ENCODE data around the gene KCNAB2.

KCNAB2 gene

DNA sequence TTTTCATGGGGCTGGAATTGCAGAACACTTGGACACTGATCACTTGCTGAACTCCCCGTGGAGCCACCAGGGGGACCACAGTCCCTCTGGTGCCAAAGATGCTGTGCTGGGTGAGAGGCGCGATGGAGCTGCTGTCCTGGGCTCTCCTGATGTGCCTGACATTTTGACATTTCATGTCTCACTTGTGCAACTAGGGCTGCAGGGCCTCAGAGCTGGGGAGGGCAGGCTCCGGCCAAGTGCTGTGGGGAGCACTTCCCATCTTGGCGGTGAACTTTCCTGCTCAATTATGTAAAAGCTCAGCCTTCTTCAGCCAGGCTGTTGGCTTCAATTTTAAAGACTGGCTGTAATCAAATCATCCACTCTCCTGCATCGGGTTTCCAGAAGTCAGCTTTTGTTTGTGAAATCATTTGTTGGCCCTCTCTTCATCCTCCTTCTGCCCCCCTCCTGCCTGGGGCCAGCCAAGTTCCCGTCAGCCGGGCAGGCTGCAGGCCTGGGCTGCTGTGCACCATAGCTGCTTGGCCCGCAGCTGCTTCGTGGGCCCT lies 36.8 kb downstream of the KCNAB2 start:
- DNase-seq (ENCODE audit: low read depth) = peak; percentile 34

DNA sequence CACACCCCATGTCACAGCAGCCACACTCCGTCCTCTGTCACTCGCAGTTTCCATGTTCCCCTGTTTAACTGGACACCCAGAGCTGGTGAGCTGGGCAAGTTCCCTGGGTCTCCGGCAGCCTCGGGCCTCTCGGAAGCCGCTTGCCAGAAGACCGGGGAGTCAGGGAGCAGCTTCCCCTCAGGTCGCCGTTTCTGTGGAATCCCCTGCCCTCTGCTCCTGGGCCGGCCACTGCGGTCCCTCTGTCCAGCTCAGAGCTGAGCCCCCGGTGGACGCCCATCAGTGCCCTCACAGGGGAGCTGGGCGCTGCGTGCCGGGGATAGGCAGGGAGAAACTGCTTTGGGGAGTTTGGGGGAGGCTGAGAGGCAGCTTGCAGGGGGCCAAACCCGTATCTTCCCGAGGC lies 37.7 kb downstream of the KCNAB2 start:
- DNase-seq (ENCODE audit: low read depth) = no peak

DNA sequence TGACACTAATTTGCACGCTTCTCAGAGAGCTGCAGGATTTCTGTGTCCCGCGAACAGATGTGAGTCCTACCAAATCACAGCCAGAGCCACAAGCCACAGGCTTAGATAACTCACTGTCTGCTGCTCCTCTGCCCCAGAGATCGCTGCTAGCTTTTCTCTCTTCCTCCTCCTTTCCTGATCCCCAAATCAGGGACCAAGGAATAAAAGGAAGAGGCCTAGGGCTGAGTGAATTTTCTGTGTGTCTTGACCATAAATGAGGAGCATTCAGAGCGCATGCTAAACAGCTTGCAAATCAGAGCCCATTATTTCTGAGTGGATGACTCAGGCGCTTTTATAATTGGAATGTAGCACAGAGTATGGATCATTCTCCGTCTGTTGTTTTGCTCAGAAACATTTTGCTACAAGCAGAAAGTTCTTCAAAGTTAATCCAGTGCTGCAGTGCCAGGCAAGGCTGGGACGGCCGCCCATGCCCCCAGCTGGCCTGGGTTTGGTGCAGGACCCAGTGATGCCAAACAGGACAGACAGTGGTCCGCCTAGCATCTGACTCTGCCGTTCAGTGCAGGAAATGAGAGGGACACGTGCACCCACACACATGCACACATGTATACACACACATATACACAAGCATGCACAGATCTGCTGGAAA lies 38.2 kb downstream of the KCNAB2 start:
- peak; percentile 59 for DNase-seq (ENCODE audit: low read depth)

DNA sequence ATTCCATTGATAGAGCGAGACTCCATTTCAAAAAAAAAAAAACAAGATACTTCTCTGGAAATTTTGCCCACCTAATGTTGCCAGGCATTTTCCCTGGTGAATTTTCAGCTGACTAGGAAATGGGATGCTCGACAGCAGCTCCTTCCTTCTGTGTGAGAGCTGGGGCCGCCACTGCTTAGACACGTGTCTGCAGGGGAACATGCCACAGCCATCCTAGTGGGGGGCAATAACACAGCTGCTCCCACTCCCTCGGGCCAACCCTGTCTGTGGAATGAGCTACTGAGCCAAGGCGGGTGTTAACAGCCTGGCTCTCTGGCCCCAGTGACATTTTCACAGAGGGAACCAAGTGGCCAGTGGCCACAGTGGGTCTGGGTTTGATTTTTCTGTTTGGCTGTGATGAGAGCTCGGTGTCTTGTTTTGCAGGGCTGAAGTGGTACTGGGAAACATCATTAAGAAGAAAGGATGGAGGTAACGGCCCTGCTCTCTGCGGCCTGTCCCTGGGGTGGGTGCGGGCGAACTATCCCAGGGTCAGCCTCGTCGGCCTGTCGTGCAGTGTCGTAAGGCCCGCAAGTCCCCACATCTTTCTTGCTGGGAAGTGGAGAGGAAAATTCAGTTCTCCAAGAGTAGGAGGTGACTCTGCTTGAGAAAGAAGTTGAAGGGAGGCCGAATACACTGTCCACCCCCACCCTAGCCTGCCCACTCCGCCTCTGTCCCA lies 39.2 kb downstream of the KCNAB2 start:
- no peak for DNase-seq (ENCODE audit: low read depth)

DNA sequence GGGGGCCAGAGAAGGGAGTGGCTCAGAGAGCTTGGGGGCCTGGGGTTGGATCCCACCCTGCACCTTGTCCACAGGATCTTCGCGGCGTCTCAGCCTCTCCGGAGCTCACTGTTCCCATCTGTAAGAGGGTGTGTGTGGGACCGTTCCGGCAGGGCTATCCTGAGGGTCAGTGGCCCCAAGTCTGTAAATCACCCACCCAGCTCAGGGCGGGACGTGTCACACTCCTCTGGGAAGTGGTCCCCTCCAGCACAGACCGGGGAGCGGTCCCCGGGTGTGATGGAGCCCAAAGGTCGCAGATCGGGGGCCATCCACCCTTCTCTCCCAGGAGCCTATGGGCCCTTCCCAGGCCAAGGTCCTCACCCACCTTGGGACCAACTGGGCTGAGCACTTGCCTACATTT lies 40.0 kb downstream of the KCNAB2 start:
- no peak for DNase-seq (ENCODE audit: low read depth)

DNA sequence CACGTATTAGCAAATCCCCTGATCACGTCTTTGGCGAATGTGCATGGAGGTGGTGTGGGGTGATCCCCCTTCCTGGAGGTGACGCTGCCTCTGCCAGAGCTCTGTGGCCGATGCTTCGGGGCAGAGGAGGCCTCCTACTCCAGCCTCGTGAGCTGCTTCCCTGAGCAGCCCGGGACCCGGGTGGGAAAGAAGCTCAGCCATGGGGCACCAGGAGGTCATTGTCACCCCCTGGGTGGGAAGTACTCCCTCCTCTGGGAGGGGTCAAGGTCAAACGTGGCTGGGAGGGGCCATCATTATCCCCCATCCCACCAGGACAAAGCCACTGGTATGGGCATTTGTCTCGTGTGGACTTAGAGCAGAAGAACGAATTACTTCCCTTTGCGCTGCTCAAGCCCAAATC lies 40.7 kb downstream of the KCNAB2 start:
- DNase-seq (ENCODE audit: low read depth) = no peak

DNA sequence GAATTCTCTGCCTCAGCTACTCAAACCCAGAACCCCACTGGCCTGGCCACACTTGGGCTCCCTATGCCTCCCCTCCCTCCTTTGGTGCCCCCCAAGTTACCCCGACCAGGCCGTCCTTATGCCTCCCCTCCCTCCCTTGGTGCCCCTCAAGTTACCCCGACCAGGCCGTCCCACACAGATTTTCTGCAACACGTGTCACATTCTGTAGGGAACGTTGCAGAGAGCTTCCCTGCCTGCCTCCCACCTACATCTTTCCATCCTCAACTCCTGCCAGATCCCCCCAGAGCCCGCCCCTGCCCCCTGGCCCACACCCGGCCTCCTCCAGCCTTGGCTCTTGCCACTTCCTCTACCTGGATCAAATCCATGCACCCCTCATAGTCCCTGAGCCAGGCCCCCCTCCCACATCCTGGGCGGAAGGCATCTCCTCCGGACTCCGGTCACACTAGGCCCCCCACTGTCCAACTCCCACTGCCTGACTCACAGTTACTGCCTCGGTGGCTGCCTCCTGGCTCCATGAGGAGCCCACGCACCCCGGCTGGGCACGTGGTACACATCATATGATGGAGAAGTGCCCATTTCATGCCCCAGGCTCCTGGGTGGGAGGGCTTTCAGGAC lies 41.2 kb downstream of the KCNAB2 start:
- no peak for DNase-seq (ENCODE audit: low read depth)

DNA sequence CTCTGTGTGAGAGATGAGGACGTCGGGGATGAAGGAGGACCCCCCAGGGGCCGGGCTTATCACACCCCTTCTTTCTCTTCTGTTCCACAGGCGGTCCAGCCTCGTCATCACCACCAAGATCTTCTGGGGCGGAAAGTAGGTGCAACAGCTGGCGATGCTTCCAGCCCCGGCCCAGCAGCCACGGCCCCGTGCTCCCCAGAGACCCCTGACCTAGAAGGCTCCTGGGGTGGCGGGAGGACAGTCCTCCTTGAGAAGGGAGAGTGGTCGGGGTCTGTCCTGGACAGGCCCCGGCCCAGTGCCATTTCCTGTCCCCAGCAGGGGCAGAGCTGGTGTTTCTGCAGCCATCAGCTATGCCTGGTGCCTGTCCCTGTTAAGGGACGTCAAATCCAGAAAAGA lies 41.7 kb downstream of the KCNAB2 start:
- DNase-seq (ENCODE audit: low read depth) = no peak

DNA sequence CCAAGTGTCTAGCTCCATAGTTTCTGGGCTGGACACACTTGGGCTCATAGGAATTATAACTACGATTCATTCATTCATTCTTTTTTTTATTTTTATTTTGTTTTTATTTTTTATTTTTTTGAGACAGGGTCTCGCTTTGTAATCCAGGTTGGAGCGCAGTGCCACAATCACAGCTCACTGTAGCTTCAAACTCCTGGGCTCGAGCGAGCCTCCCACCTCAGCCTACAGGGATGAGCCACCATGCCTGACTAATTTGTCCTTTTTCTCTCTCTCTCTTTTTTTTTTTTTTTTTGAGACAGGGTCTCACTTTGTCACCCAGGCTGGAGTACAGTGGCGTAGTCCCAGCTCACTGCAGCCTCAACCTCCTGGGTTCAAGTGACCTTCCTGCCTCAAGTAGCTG lies 42.3 kb downstream of the KCNAB2 start:
- DNase-seq (ENCODE audit: low read depth) = no peak

DNA sequence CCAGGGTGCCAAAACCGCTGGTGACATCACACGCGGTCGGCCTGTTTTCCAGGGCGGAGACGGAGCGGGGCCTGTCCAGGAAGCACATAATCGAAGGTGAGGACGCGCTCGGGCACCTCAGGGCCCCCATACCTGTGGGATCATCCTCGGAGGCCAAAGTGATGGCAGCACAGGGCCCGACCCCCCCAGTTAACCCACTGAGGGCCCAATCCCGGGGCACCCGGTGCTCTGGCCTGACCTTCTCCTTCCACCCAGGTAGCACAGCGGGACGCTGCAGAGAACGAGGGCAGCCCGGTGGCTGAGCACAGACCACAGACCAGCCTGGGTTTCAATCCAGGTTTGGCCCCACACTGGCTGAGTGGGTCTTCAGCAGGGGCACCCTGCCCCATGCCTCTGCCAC lies 43.3 kb downstream of the KCNAB2 start:
- DNase-seq (ENCODE audit: low read depth) = no peak

DNA sequence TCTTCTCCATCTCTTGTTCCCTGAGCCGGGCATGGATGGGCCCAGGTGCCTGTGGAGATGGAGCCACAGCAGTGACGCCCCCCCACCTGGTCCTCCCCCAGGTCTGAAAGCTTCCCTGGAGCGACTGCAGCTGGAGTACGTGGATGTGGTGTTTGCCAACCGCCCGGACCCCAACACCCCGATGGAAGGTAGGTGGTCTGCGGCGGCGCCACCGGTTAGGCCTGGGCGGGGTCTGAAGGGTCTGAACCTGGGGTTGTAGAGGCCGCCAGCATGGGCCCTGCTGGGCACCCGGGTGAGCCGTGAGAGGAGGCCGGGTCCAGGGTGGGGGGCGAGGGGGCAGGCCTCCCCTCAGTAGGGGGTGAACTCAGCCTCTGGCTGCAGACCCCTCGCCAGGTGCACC lies 44.6 kb downstream of the KCNAB2 start:
- no peak for DNase-seq (ENCODE audit: low read depth)

DNA sequence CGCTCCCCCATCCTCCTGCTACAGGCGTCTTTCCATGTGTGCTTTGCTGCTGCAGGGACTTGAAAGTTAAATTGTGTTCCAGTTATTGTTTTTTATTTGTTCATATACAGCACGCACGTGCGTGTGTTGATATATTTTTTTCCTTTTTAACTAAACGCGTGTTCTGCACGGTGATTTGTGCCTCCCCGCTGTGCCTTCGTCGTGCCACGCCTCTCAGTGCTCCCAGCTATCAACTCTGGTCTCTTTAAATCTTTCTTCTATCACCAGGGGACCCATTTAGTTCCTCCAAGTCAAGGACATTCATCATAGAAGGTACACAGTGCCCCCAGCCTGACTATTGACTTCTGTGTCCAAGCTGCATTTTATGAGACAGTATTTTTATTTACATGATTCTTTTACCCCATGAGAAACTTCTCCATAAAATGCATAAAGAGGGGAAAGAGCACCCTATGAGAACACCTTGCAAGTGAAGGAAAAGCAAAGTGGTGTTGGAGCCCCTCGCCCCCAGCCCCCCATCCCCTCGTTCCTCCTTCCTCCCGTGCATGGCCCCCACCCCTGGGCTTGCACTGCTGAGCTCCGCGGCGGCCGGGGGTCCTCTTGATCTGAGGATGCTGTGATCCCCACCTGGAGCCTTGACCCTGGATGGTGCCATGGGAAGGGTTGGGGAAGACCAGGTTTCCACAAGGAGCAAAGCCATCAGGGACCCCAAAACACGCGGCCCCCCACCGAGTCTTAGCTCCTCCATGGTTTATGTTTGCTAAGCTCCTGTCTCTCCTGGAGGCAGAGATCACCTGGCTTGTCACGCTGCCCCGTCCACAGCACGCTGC lies 45.5 kb downstream of the KCNAB2 start:
- DNase-seq (ENCODE audit: low read depth) = no peak

DNA sequence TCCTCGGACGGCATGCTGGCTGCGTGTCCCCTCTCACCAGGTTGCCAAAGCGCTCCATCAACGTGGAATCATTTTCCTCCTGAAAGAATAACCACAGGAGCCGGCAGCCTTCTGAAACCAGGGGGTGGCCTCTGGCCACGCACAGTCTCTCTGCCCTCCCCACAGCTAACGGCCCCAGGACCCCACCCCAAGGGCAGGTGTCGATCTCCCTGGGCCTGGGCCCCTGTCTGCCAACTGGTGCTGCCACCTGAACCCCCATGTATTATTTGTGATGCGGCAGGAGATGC lies 46.1 kb downstream of the KCNAB2 start:
- no peak for DNase-seq (ENCODE audit: low read depth)

DNA sequence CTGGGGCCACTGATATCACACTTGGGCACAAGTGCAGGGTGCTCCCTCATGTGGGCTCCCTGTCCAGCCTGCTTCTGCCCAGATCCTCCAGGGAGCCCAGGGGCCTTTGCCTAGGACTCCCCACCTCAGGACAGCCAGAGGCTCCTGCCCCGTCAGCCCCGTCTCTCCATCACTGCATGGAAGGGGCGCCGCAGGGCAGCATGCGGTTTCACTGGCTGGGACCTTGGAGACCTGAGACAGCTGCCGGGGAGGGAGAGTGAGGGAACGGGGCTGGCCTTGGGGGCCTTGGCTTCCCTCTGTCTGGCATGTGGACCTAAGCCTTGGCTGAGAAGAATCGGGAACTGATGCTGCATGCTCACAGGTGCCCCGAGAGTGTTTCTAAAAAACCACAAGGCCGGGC lies 46.5 kb downstream of the KCNAB2 start:
- no peak for DNase-seq (ENCODE audit: low read depth)

DNA sequence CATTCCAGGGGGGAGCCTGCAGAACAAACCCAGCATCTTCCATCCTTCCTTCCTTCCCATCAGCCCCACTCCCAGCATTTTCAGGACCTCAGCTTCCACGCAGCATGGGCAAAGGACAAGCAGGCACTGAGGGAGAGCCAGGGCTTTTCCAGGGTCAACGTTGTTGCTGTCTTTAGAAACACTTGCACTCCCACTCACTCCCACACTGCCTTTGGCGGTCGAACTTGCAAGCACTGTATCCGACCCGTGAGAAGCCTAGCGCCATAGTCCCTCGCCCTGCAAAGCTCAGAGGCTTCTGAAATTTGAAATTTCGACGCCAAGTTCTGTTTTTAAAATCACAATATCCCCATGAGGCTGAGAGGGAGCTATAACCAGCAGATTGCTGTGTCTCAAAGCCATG lies 47.4 kb downstream of the KCNAB2 start:
- no peak for DNase-seq (ENCODE audit: low read depth)

DNA sequence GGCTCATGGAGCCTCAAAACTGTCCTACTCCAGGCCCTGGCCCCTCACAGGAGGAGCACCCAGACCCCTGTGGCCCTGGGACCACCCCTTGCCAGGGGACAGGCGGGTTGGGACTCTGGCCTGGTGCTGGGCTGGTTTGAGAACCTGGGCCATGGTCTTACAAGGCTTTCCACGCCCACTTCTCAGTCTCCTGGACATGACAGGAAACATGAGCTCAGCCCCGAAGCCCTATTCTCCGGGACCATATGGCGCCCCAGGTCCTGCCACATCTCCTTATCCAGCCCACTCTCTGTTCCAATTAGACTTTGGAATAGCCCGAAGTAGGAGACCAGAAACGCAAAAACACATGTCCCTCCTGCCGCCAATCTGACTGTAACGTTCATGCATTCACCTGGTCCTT lies 47.9 kb downstream of the KCNAB2 start:
- no peak for DNase-seq (ENCODE audit: low read depth)

DNA sequence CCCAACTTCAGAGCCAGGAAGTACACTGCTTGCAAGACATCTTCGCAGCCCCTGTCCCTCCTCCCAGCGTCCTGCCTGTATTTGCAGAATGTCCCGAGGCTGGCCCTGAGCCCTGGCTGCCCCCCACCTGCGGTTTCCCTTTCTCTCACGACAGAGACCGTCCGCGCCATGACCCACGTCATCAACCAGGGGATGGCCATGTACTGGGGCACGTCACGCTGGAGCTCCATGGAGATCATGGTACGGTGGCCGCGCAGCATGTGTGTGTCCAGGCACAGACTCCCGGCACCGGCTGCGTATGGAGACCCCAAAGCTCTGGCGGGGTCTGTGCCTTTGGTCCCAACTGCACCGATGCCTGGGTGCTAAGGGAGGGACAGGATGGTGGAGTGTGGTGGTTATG lies 48.6 kb downstream of the KCNAB2 start:
- DNase-seq (ENCODE audit: low read depth) = no peak

DNA sequence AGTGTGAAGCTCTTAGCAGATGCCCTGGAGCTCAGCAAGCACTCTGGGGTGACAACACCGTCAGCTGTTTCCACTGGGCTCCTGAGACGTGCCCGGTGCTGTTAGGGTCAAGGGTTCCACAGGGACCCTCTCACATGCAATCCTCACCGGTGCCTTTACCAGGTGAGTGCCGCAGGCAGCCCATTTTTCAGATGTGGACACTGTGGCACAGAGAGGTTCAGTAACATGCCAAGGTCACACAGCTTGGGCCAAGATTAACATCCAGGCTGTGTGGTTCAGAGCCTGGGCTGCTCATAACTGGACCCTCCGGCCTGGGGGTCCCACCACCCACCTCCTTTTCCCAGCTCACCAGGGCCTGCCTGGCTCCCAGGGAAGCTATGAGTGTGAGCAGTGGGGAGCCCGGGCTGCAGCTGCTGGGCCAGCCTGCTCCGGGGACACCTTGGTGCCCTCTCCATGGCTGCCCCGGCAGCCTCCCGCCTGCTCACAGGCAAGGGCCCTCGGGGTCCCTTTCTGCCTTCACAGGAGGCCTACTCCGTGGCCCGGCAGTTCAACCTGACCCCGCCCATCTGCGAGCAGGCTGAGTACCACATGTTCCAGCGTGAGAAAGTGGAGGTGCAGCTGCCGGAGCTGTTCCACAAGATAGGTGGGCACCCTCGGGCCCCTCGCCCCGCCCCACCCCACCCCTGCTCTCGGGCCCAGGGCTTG lies 49.3 kb downstream of the KCNAB2 start:
- DNase-seq (ENCODE audit: low read depth) = no peak

DNA sequence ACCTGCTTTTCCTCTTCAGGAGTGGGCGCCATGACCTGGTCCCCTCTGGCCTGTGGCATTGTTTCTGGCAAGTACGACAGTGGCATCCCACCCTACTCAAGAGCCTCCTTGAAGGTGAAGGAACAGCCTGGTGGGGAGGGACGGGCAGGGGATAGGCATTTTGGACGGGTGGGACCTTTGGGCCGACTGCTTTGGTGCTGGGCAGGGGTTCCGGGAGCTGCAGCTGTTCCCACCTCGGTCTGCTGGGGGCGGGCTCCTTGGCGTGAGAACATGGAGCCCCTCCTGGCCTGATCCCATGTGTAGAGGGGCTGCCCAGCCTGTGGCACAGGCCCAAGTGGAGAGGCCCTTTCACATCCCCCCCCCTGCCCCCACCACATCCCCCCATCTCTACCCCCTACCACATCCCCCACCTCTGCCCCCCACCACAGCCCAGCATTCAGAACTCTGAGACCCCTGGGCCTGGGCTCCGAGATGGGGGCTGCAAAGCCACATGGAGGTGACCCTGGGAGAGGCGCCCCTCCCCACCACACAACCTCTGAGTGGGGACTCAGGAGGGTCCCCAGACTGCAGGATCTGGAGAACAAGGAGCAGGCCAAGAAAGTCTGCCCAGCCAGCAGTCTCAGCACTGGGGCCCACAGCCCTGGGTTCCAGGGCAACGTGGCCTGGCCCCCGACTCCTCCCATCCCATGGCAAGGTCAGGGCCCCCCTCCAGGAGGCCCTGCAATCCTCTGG lies 50.0 kb downstream of the KCNAB2 start:
- DNase-seq (ENCODE audit: low read depth) = no peak

DNA sequence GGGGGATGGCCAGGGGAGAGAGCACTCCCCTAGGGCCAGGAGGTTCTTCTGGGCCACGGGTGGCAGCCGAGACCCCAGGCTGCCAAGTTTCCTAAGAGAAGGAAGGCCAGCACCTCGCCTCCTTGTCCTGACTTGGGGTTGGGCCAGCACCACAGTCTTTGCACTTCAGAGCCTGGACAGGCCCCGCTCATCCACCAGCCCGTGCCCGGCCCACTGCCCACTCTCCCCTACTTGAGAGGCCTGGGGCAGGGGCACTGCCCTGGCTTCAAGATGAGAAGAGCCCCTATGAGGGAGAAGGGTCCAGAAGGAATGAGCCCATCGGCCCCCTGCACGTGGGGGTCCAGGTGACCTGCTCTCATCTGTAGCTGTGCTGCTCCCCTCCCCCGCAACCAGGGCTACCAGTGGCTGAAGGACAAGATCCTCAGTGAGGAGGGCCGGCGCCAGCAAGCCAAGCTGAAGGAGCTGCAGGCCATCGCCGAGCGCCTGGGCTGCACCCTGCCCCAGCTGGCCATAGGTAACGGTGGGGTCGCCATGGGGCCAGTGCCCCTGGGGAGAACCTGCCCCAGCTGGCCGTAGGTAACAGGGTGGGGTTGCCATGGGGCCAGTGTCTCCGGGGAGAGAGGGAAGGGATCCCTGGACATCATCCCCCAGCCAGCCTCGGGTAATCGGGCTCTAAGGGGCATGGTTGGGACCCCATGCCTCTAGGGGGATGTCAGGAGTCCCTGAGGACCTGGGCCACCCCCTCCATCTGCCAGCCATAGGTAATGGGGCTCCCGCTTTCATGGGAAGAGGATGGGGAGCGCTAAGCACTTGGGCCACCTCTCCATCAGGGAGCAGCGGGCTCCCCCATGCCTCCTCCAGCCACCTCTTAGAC lies 50.8 kb downstream of the KCNAB2 start:
- DNase-seq (ENCODE audit: low read depth) = no peak

Data from EH (cell line).